Smooth muscle cell (in vitro differentiated cells): Measurements from ENCODE around the gene SRD5A1. TPM values are rescaled to one million over a fixed set of nuclear protein-coding genes. Genes with fewer than 3 reads are reported as not detected.

Source experiments
- DNase-seq: peaks from one replicate; lab custom pipeline; 2025; ENCODE audit not compliant: unreplicated experiment; lab: John Stamatoyannopoulos, UW
- H2AFZ ChIP-seq: fragments of 200-600 bp; sonication (generic); 2 replicates; pipeline ENCODE4 v1.6.0; 2016; ENCODE audit warnings: antibody characterized with exemption, low read depth, mild to moderate bottlenecking
- H3F3A ChIP-seq: fragments of 200-600 bp; sonication (generic); 2 replicates; pipeline ENCODE4 v1.6.0; 2017; ENCODE audit warnings: antibody characterized with exemption, low read depth
- H3K27ac ChIP-seq: fragments of 200-600 bp; sonication (generic); 2 replicates; pipeline ENCODE4 v1.5.1; 2016; ENCODE audit warnings: low read depth, mild to moderate bottlenecking
- H3K27me3 ChIP-seq: fragments of 200-600 bp; sonication (generic); 2 replicates; pipeline ENCODE4 v1.6.1; 2016; ENCODE audit warnings: low read depth, mild to moderate bottlenecking
- H3K36me3 ChIP-seq: fragments of 200-600 bp; sonication (generic); 2 replicates; pipeline ENCODE4 v1.5.1; 2016; ENCODE audit warnings: low read depth
- H3K4me1 ChIP-seq: fragments of 200-600 bp; sonication (generic); 2 replicates; pipeline ENCODE4 v1.5.1; 2016; ENCODE audit warnings: low read depth
- H3K4me2 ChIP-seq: fragments of 200-600 bp; sonication (generic); 2 replicates; pipeline ENCODE4 v1.6.0; 2016; ENCODE audit warnings: mild to moderate bottlenecking
- H3K4me3 ChIP-seq: fragments of 200-600 bp; sonication (generic); 2 replicates; pipeline ENCODE4 v1.5.1; 2016; ENCODE audit warnings: mild to moderate bottlenecking
- H3K79me2 ChIP-seq: fragments of 200-600 bp; sonication (generic); 2 replicates; pipeline ENCODE4 v1.6.0; 2016; ENCODE audit warnings: low read depth, mild to moderate bottlenecking
- H3K9ac ChIP-seq: fragments of 200-600 bp; sonication (generic); 2 replicates; pipeline ENCODE4 v1.6.0; 2016; ENCODE audit warnings: low read depth
- H3K9me3 ChIP-seq: fragments of 200-600 bp; sonication (generic); replicated peaks from 2 replicates; pipeline ENCODE4 v1.5.1; 2016; ENCODE audit warnings: low read depth
- H4K20me1 ChIP-seq: fragments of 200-600 bp; sonication (generic); 2 replicates; pipeline ENCODE4 v1.6.0; 2016; ENCODE audit warnings: low read depth
- WGBS: methylation state at CpG from one replicate; pipeline ENCODE4 v1.1.7; 2016; ENCODE audit warnings: low lambda C conversion rate; 5-methylcytosine and 5-hydroxymethylcytosine counted together
- polyA plus RNA-seq: library from polyadenylated mRNA; unstranded; fragments of >200 nt; fragmentation: Nextera tagmentation; extraction: Ambion mirVana; gene quantifications from 2 replicates; pipeline ENCODE4 v1.2.1, GENCODE V29; 2016
- total RNA-seq: library from RNA; depleted of rRNA; stranded (reverse); fragments of >200 nt; gene quantifications from 2 replicates; pipeline ENCODE4 v1.2.3, GENCODE V29; 2014
- TF ChIP-seq, protein P1 (sequence below): fragments of 200-600 bp; sonication (generic); IDR thresholded peaks from 2 replicates; pipeline ENCODE4 v1.5.1; 2017; ENCODE audit warnings: borderline replicate concordance, mild to moderate bottlenecking, antibody characterized with exemption; ENCODE audit not compliant: insufficient read depth, poor library complexity, severe bottlenecking

The SRD5A1 gene
- total and polyA plus RNA-seq, 2 experiments from 2014 or later = 17.1 to 23.5 TPM

DNA sequence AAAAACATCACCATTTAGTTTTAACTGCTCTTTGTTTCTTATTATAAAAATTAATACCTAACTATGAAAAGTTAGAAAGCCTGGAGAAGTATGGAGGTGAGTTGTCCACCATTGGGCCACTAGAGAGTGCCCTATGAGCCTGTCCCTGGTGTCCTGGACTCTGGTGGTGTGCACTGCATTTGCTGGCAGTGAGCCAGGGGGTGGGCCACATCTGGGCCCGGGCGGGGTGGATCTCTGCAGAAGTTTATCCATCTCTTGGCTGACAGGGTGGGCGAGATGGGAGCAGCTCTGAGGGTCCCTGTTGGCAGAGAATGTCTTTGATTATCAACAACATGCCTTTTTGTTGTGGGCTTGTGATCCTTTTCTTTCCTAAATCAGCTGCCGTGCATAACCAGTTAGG is 88.2 kb downstream of the SRD5A1 start:
- TF ChIP-seq, protein P1, sequence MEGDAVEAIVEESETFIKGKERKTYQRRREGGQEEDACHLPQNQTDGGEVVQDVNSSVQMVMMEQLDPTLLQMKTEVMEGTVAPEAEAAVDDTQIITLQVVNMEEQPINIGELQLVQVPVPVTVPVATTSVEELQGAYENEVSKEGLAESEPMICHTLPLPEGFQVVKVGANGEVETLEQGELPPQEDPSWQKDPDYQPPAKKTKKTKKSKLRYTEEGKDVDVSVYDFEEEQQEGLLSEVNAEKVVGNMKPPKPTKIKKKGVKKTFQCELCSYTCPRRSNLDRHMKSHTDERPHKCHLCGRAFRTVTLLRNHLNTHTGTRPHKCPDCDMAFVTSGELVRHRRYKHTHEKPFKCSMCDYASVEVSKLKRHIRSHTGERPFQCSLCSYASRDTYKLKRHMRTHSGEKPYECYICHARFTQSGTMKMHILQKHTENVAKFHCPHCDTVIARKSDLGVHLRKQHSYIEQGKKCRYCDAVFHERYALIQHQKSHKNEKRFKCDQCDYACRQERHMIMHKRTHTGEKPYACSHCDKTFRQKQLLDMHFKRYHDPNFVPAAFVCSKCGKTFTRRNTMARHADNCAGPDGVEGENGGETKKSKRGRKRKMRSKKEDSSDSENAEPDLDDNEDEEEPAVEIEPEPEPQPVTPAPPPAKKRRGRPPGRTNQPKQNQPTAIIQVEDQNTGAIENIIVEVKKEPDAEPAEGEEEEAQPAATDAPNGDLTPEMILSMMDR = no peak
- 81% methylated on average over 4 of the region's 4 CpGs for WGBS
- no peak for DNase-seq
- H3K4me1 ChIP-seq = peaks cover 13% of the 10 kb centered on the region
- peaks cover 100% of the 10 kb centered on the region for H3K79me2 ChIP-seq
- H3K4me3 ChIP-seq = no peak overlapping the region
- no peak overlapping the region for H3K4me2 ChIP-seq
- H3K9me3 ChIP-seq = no peaks in the 10 kb centered on the region
- no peaks in the 10 kb centered on the region for H3K27me3 ChIP-seq
- no peak overlapping the region for H3K27ac ChIP-seq
- no peak overlapping the region for H2AFZ ChIP-seq
- peaks cover 3% of the 10 kb centered on the region for H3F3A ChIP-seq
- peaks cover 100% of the 10 kb centered on the region for H4K20me1 ChIP-seq
- H3K36me3 ChIP-seq = no peaks in the 10 kb centered on the region
- no peak overlapping the region for H3K9ac ChIP-seq

DNA sequence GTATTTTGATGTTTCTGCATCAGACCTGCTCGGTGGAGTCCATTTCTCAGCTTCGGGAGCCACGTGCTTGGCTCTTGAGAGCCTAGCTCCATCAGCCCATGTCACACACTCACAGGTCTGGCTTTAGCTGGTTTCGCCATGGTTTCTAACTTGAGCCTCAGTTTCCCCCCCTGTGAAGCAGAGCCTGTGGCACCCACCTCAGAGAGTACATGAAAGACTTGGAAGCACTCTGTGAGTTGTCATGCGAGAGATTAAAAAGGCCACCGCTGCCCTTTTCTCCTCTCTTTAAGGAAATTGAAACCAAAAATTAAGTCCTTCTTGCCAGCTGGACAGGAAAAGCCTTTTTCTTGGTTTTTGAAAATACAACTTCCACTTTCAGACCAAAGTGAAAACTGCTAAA is 88.8 kb downstream of the SRD5A1 start:
- Histone ChIP-seq H2AFZ (no peak overlapping the region), H3K9ac (no peak overlapping the region), H4K20me1 (peaks cover 100% of the 10 kb centered on the region), H3K79me2 (peaks cover 100% of the 10 kb centered on the region), H3K27ac (peak overlapping the region; percentile 25), H3F3A (no peaks in the 10 kb centered on the region), H3K4me3 (no peak overlapping the region), H3K4me2 (peak overlapping the region; percentile 21), H3K36me3 (no peaks in the 10 kb centered on the region), H3K4me1 (peaks cover 7% of the 10 kb centered on the region), H3K9me3 (no peaks in the 10 kb centered on the region), H3K27me3 (no peaks in the 10 kb centered on the region)
- DNase-seq = no peak
- TF ChIP-seq, protein P1 = no peak
- WGBS = 86% methylated on average over 6 of the region's 6 CpGs

DNA sequence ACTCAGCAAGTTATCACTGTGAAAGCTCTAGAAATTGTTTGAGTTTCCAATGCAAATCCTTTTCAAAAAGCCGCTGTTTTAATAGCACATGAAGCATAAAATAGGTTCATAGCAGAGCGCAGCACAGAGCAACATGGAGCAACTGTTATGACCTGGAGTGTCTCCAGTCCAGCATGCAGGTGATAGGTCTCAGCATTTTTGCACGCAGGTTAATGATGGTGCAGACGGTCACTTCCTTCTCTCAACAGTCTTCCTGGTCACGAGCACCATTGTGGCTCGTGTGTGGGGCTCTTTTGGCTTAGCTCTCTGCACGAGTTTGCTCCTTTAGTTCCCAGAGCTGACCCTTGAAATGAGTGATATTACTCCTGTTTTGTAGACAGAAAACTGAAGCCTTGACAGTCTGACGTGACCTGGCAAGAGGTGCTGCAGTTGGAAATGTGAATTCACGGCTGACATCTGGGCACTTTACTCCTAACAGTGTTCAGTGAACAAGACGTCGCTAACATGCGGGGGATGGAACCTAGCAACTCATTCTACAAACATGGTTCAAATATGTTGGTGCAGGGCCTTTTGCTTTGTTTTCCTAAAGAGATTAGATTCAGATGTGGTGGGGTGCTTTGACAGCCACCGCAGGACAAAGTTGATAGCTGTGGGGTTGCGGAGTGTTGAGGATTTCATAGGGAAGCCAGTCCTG is 90.0 kb downstream of the SRD5A1 start:
- DNase-seq = no peak
- H3F3A ChIP-seq = no peaks in the 10 kb centered on the region
- peaks cover 100% of the 10 kb centered on the region for H3K79me2 ChIP-seq
- WGBS = 81% methylated on average over 14 of the region's 14 CpGs
- H3K4me2 ChIP-seq = no peak overlapping the region
- H3K4me1 ChIP-seq = peaks cover 4% of the 10 kb centered on the region
- no peak overlapping the region for H2AFZ ChIP-seq
- H3K9me3 ChIP-seq = no peaks in the 10 kb centered on the region
- no peak overlapping the region for H3K27ac ChIP-seq
- TF ChIP-seq, protein P1 = no peak
- H3K4me3 ChIP-seq = no peak overlapping the region
- H3K27me3 ChIP-seq = no peaks in the 10 kb centered on the region
- no peak overlapping the region for H3K9ac ChIP-seq
- peaks cover 100% of the 10 kb centered on the region for H4K20me1 ChIP-seq
- H3K36me3 ChIP-seq = no peaks in the 10 kb centered on the region

DNA sequence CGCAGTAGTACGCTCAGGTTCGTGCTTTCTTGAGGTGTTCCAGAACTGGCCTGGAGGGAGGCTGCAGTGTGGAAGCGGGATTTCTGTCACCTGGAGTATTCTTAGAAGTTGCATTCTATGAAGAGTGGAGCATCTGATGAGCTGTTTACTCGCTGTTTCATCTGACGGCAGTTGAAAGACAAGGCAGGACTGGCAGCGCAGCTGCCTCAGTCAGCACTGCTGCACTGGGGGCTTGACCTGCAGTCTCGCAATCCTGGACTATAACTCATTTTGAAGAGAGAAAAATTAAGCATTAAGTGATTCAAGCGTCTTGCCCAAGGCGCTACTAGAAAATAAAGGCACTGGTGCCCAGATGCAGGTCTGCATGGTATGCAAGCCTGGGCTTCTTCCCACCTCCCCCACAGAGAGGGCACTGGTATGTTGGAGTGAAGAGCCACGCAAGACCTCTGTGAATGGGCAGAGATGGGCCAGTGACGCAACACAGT is 90.6 kb downstream of the SRD5A1 start:
- Histone ChIP-seq H3K27ac (no peak overlapping the region), H3K9me3 (no peaks in the 10 kb centered on the region), H3K4me1 (peaks cover 4% of the 10 kb centered on the region), H4K20me1 (peaks cover 100% of the 10 kb centered on the region), H3K4me2 (no peak overlapping the region), H3F3A (no peaks in the 10 kb centered on the region), H3K27me3 (no peaks in the 10 kb centered on the region), H3K36me3 (no peaks in the 10 kb centered on the region), H2AFZ (no peak overlapping the region), H3K79me2 (peaks cover 100% of the 10 kb centered on the region), H3K9ac (no peak overlapping the region), H3K4me3 (no peak overlapping the region)
- TF ChIP-seq, protein P1 = no peak
- no peak for DNase-seq
- WGBS = 94% methylated on average over 12 of the region's 12 CpGs
